HG02981 (cell line): ENCODE data around the gene SEC14L1.
A peak's percentile ranks its signal among the peaks of the same experiment; 100 is the strongest.
"Not testable (repeated sequence)": the region's sequence is repeated elsewhere in the genome, so short reads cannot be mapped to it uniquely, and the experiment has no call there.

Experiments used
- ATAC-seq: cut with Tn5 transposase; IDR thresholded peaks from one replicate; pipeline ENCODE4 v1.9.1; 2021; ENCODE audit warnings: mild to moderate bottlenecking, moderate library complexity; ENCODE audit not compliant: unreplicated experiment

Gene SEC14L1

GRCh38 chr17:77140166-77140877 lies 447 bp upstream of the SEC14L1 start:
- peak; percentile 84 for ATAC-seq

GRCh38 chr17:77141846-77142449 lies 1.2 kb downstream of the SEC14L1 start:
- ATAC-seq: no peak

GRCh38 chr17:77142689-77143088 lies 1.9 kb downstream of the SEC14L1 start:
- no peak for ATAC-seq

GRCh38 chr17:77143306-77143705 lies 2.5 kb downstream of the SEC14L1 start:
- ATAC-seq: no peak

- ATAC-seq: no peak
Measured at GRCh38 chr17:77144227-77144626, 3.5 kb downstream of the SEC14L1 start.

- ATAC-seq: no peak
Measured at GRCh38 chr17:77145224-77145611, 4.4 kb downstream of the SEC14L1 start.

- no peak for ATAC-seq
Measured at GRCh38 chr17:77145612-77146245, 5.0 kb downstream of the SEC14L1 start.

- no peak for ATAC-seq
Measured at GRCh38 chr17:77146246-77146632, 5.5 kb downstream of the SEC14L1 start.

GRCh38 chr17:77146882-77147281 lies 6.1 kb downstream of the SEC14L1 start:
- ATAC-seq: no peak

- ATAC-seq: no peak
Measured at GRCh38 chr17:77147357-77147801, 6.6 kb downstream of the SEC14L1 start.

GRCh38 chr17:77148077-77148939 lies 7.5 kb downstream of the SEC14L1 start:
- ATAC-seq: no peak

- ATAC-seq: no peak
Measured at GRCh38 chr17:77148940-77149510, 8.3 kb downstream of the SEC14L1 start.

- no peak for ATAC-seq
Measured at GRCh38 chr17:77150196-77150595, 9.4 kb downstream of the SEC14L1 start.

- no peak for ATAC-seq
Measured at GRCh38 chr17:77151186-77151585, 10.4 kb downstream of the SEC14L1 start.

GRCh38 chr17:77152056-77152455 lies 11.3 kb downstream of the SEC14L1 start:
- ATAC-seq: not testable (repeated sequence)

- no peak for ATAC-seq
Measured at GRCh38 chr17:77153472-77153871, 12.7 kb downstream of the SEC14L1 start.

- ATAC-seq: no peak
Measured at GRCh38 chr17:77153999-77154586, 13.3 kb downstream of the SEC14L1 start.

- no peak for ATAC-seq
Measured at GRCh38 chr17:77155125-77155524, 14.4 kb downstream of the SEC14L1 start.

GRCh38 chr17:77157766-77158165 lies 17.0 kb downstream of the SEC14L1 start:
- ATAC-seq: not testable (repeated sequence)

GRCh38 chr17:77160091-77160874 lies 19.5 kb downstream of the SEC14L1 start:
- ATAC-seq: no peak
